Measurements from ENCODE around the gene MRPL30. TPM values are rescaled to one million over a fixed set of nuclear protein-coding genes. Genes with fewer than 3 reads are reported as not detected.
"Not testable (repeated sequence)": the region's sequence is repeated elsewhere in the genome, so short reads cannot be mapped to it uniquely, and the experiment has no call there.

MRPL30 gene
- total RNA-seq, 1 donor from 2014 or later = 25.7 TPM

- ATAC-seq = no peak
Observed at GRCh38 chr2:99187011-99187410, 6.0 kb downstream of the MRPL30 start.

- ATAC-seq = no peak
Observed at GRCh38 chr2:99188357-99188756, 7.4 kb downstream of the MRPL30 start.

GRCh38 chr2:99190548-99190947, 9.6 kb downstream of the MRPL30 start:
- no peak for ATAC-seq

- not testable (repeated sequence) for ATAC-seq
Observed at GRCh38 chr2:99192364-99192763, 11.4 kb downstream of the MRPL30 start.

GRCh38 chr2:99198103-99198841, 17.3 kb downstream of the MRPL30 start:
- peak; percentile 92 for ATAC-seq

GRCh38 chr2:99200076-99200800, 19.3 kb downstream of the MRPL30 start:
- no peak for ATAC-seq

- ATAC-seq = no peak
Observed at GRCh38 chr2:99201959-99202678, 21.1 kb downstream of the MRPL30 start.

- ATAC-seq = no peak
Observed at GRCh38 chr2:99205491-99205890, 24.5 kb downstream of the MRPL30 start.

- ATAC-seq = no peak
Observed at GRCh38 chr2:99216096-99216495, 35.1 kb downstream of the MRPL30 start.

- no peak for ATAC-seq
Observed at GRCh38 chr2:99217929-99218501, 37.0 kb downstream of the MRPL30 start.

GRCh38 chr2:99233177-99233576, 52.2 kb downstream of the MRPL30 start:
- not testable (repeated sequence) for ATAC-seq

- no peak for ATAC-seq
Observed at GRCh38 chr2:99238599-99238998, 57.6 kb downstream of the MRPL30 start.

GRCh38 chr2:99240431-99240830, 59.4 kb downstream of the MRPL30 start:
- ATAC-seq = no peak

- no peak for ATAC-seq
Observed at GRCh38 chr2:99242151-99242550, 61.2 kb downstream of the MRPL30 start.

Other genes with a start within 250 kb of the MRPL30 start
- 6.6 TPM for gene CRACDL, start 245.0 kb upstream of the MRPL30 start, total RNA-seq
- gene C2orf15, start 39.5 kb upstream of the MRPL30 start, total RNA-seq = 1.9 TPM
- 2.8 TPM for gene TSGA10, start 26.2 kb upstream of the MRPL30 start, total RNA-seq
- 3.3 TPM for gene LIPT1, start 26.2 kb upstream of the MRPL30 start, total RNA-seq
- gene MITD1, start 126 bp upstream of the MRPL30 start, total RNA-seq = 19.0 TPM
- not detected for gene LYG2, start 74.5 kb downstream of the MRPL30 start, total RNA-seq
- gene LYG1, start 120.0 kb downstream of the MRPL30 start, total RNA-seq = 0.20 TPM
- 25.6 TPM for gene TXNDC9, start 155.1 kb downstream of the MRPL30 start, total RNA-seq
- 24.7 TPM for gene EIF5B, start 156.2 kb downstream of the MRPL30 start, total RNA-seq